Measurements from ENCODE around the gene DOK3.
A peak's percentile ranks its signal among the peaks of the same experiment; 100 is the strongest.

The DOK3 gene

DNA sequence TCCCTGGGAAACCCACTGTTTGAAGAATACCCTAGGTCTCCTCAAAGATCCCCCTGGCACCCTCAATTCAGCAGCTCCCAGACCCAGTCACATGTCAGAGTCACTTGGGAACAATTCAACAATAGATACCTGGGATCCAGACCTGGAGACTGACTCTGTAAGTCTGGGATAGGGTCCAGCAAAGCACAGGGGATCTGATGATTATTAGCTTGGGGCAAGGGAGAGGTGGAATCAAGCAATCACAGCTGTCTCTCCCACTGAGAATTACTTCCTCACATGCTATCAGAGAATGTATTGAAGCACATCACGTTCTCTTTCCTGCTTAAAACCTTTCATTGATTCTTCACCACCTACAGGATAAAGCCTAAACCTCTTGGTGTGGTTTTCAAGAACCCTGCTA is 38.9 kb upstream of the DOK3 start:
- TF ChIP-seq POLR2AphosphoS5 (IDR thresholded peaks at IDR 0.05; ENCODE audit: low read depth, low read length) (no peak), SIN3A (IDR thresholded peaks at IDR 0.05; ENCODE audit: borderline replicate concordance, insufficient read depth, low read length) (no peak), FOXP2 (optimal IDR thresholded peaks at IDR 0.05; ENCODE audit: borderline replicate concordance, extremely low read depth, extremely low read length, insufficient read depth) (no peak), TAF1 (IDR thresholded peaks at IDR 0.05; ENCODE audit: borderline replicate concordance, insufficient read depth, low read length) (no peak), REST (IDR thresholded peaks at IDR 0.05; ENCODE audit: insufficient read depth in 1 of 2, low read depth in 2 of 2, low read length in 2 of 2) (no peak)

- TF ChIP-seq REST (IDR thresholded peaks at IDR 0.05; ENCODE audit: insufficient read depth in 1 of 2, low read depth in 2 of 2, low read length in 2 of 2) (no peak), TAF1 (IDR thresholded peaks at IDR 0.05; ENCODE audit: borderline replicate concordance, insufficient read depth, low read length) (no peak), POLR2AphosphoS5 (IDR thresholded peaks at IDR 0.05; ENCODE audit: low read depth, low read length) (no peak), SIN3A (IDR thresholded peaks at IDR 0.05; ENCODE audit: borderline replicate concordance, insufficient read depth, low read length) (no peak), FOXP2 (optimal IDR thresholded peaks at IDR 0.05; ENCODE audit: borderline replicate concordance, extremely low read depth, extremely low read length, insufficient read depth) (no peak)
Measured at GRCh38 chr5:177547736-177548135, 38.1 kb upstream of the DOK3 start.

- no peak for TF ChIP-seq TAF1 (IDR thresholded peaks at IDR 0.05; ENCODE audit: borderline replicate concordance, insufficient read depth, low read length)
- TF ChIP-seq SIN3A (IDR thresholded peaks at IDR 0.05; ENCODE audit: borderline replicate concordance, insufficient read depth, low read length), result no peak; the same call in 1 of the 2 replicates
- TF ChIP-seq FOXP2 (optimal IDR thresholded peaks at IDR 0.05; ENCODE audit: borderline replicate concordance, extremely low read depth, extremely low read length, insufficient read depth), result no peak
- no peak; the same call in 1 of the 2 replicates for TF ChIP-seq POLR2AphosphoS5 (IDR thresholded peaks at IDR 0.05; ENCODE audit: low read depth, low read length)
- no peak for TF ChIP-seq REST (IDR thresholded peaks at IDR 0.05; ENCODE audit: insufficient read depth in 1 of 2, low read depth in 2 of 2, low read length in 2 of 2)
Measured at GRCh38 chr5:177546258-177546741, 36.7 kb upstream of the DOK3 start.

DNA sequence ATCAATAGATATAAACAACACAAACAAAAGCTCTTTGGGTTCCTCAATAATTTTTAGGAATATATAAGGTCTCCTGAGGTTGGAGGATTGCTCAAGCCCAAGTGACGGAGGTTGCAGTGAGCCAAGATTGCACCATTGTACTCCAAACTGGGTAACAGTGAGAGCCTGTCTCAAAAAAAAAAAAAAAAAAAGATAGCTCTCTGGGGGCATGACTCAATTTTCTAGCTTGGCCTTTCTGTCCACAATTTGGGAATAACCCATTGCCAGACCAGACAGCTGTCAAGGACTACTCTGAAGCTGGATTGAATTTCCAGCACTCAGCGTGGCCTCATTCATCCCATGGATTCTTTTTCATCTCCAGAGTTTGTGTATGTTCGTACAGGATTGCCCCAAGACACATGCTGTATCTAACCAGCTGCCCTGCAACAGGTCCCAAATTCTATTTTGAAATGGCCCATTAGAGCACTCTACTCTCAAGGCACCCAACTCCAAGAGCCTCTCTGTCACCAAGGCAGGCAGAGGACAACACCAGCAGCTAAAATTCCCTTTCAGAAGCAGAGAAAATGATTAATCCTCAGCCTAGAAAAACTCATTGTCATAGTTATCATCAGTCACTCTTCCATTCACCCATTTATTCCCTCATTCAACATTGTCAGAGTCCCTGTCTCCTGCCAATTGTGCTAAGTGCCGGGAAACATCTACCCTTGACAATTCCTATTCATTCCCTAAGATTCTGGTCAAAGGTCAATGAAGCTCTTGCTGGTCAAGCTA is 36.0 kb upstream of the DOK3 start:
- 0 out of 2 replicates have a peak, but pooled peaks have one; percentile 21 for TF ChIP-seq SIN3A (IDR thresholded peaks at IDR 0.05; ENCODE audit: borderline replicate concordance, insufficient read depth, low read length)
- TF ChIP-seq FOXP2 (optimal IDR thresholded peaks at IDR 0.05; ENCODE audit: borderline replicate concordance, extremely low read depth, extremely low read length, insufficient read depth), result no peak

GRCh38 chr5:177542816-177543465 is 33.3 kb upstream of the DOK3 start:
- TF ChIP-seq FOXP2 (optimal IDR thresholded peaks at IDR 0.05; ENCODE audit: borderline replicate concordance, extremely low read depth, extremely low read length, insufficient read depth), result no peak
- no peak for TF ChIP-seq TAF1 (IDR thresholded peaks at IDR 0.05; ENCODE audit: borderline replicate concordance, insufficient read depth, low read length)
- TF ChIP-seq REST (IDR thresholded peaks at IDR 0.05; ENCODE audit: insufficient read depth in 1 of 2, low read depth in 2 of 2, low read length in 2 of 2), result no peak
- TF ChIP-seq POLR2AphosphoS5 (IDR thresholded peaks at IDR 0.05; ENCODE audit: low read depth, low read length), result no peak
- no peak for TF ChIP-seq SIN3A (IDR thresholded peaks at IDR 0.05; ENCODE audit: borderline replicate concordance, insufficient read depth, low read length)

Measured in PFSK-1 (cell line).